ENCODE measurements around the gene ATP11A. TPM values are rescaled to one million over a fixed set of nuclear protein-coding genes. Genes with fewer than 3 reads are reported as not detected.

Gene ATP11A
- total RNA-seq, 1 experiment from 2014 or later: 41.2 TPM

DNA sequence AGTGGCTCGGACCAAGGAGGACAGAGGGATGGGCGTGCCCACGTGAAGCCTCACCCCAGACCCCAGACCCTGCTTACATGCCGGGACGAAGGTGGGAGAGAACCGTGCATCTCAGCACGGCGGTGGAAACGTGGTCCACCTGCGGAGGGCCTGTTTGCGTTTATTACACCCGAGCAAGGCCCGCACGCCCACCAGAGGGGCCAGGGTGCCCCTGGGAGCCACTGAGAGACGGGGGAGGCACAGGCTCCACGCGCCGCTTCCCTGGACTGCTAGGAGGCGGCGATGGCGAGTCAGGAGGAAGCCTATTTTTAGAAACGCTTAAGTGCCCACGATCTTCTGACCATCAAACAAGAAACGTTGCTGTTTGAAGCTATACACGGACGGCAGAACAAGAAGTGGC is 80.7 kb downstream of the ATP11A start:
- ChIA-PET CTCF (interaction anchor here (1.0 kb wide), 1 partner anchor 42 kb away, joined by 4 read pairs; no protein-coding TSS in a partner anchor), POLR2A (no interaction called here)
- TF ChIP-seq, protein P1, sequence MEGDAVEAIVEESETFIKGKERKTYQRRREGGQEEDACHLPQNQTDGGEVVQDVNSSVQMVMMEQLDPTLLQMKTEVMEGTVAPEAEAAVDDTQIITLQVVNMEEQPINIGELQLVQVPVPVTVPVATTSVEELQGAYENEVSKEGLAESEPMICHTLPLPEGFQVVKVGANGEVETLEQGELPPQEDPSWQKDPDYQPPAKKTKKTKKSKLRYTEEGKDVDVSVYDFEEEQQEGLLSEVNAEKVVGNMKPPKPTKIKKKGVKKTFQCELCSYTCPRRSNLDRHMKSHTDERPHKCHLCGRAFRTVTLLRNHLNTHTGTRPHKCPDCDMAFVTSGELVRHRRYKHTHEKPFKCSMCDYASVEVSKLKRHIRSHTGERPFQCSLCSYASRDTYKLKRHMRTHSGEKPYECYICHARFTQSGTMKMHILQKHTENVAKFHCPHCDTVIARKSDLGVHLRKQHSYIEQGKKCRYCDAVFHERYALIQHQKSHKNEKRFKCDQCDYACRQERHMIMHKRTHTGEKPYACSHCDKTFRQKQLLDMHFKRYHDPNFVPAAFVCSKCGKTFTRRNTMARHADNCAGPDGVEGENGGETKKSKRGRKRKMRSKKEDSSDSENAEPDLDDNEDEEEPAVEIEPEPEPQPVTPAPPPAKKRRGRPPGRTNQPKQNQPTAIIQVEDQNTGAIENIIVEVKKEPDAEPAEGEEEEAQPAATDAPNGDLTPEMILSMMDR (IDR thresholded peaks at IDR 0.05; ENCODE audit: unreplicated experiment): no peak
- H3K9me3 Mint-ChIP-seq (ENCODE audit: unreplicated experiment): no peaks in the 10 kb centered on the region
- peaks cover 11% of the 10 kb centered on the region for H3K4me1 Mint-ChIP-seq (ENCODE audit: insufficient read depth, unreplicated experiment)
- H3K27ac Mint-ChIP-seq (ENCODE audit: low read depth, unreplicated experiment): no peak overlapping the region
- no peak overlapping the region for H3K4me3 Mint-ChIP-seq (ENCODE audit: unreplicated experiment)
- no TSS peak for BruUV-seq (replicated peaks)
- no peaks in the 10 kb centered on the region for H3K27me3 Mint-ChIP-seq (ENCODE audit: insufficient read depth, unreplicated experiment)
- DNase-seq (ENCODE audit: unreplicated experiment): no peak
- intact Hi-C loops (cut with micrococcal nuclease): no loop called here
- peaks cover 11% of the 10 kb centered on the region for H3K36me3 Mint-ChIP-seq (ENCODE audit: insufficient read depth, unreplicated experiment)

GRCh38 chr13:112771139-112771876 is 81.5 kb downstream of the ATP11A start:
- ChIA-PET CTCF (no interaction called here), POLR2A (interaction anchor here (0.6 kb wide), 1 partner anchor 97 kb away, joined by 3 read pairs; no protein-coding TSS in a partner anchor)
- H3K36me3 Mint-ChIP-seq (ENCODE audit: insufficient read depth, unreplicated experiment): peaks cover 5% of the 10 kb centered on the region
- H3K4me3 Mint-ChIP-seq (ENCODE audit: unreplicated experiment): no peak overlapping the region
- no TSS peak for BruUV-seq (replicated peaks)
- peaks cover 11% of the 10 kb centered on the region for H3K4me1 Mint-ChIP-seq (ENCODE audit: insufficient read depth, unreplicated experiment)
- no peak overlapping the region for H3K27ac Mint-ChIP-seq (ENCODE audit: low read depth, unreplicated experiment)
- intact Hi-C loops (cut with micrococcal nuclease): no loop called here
- no peaks in the 10 kb centered on the region for H3K27me3 Mint-ChIP-seq (ENCODE audit: insufficient read depth, unreplicated experiment)
- H3K9me3 Mint-ChIP-seq (ENCODE audit: unreplicated experiment): no peaks in the 10 kb centered on the region
- no peak for DNase-seq (ENCODE audit: unreplicated experiment)
- TF ChIP-seq, protein P1 (IDR thresholded peaks at IDR 0.05; ENCODE audit: unreplicated experiment): no peak

DNA sequence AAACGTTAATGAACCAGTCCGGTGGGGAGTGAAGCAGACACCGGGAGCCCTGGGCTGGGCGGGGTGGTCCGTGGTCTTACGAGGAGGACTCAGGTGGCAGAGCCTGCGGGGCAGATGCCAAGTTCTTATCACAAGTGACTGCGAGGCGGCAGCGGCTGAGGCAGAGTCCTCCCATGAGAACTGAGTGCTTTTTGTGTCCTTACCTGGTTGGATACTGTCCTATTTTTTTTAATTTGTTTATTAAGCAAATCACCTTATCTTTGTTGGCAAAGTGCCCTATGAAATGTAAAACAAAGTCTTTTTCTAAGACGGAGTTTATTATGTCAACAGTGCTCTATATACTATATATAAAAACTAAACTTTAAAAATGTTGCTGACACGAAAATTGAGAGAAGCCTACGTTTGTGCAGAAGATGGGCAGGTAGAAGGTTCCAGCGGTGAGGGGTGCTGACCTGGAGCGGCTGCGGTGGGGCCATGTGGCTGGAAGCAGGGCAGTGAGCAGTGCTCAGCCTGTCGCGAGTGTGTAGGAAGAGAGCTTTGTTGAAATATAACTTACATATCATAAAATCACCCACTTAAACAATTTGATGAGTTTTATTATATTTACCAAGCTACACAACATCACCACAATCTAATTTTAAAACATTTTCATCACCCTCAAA is 82.2 kb downstream of the ATP11A start:
- Mint-ChIP-seq H3K36me3 (ENCODE audit: insufficient read depth, unreplicated experiment) (peaks cover 5% of the 10 kb centered on the region), H3K27me3 (ENCODE audit: insufficient read depth, unreplicated experiment) (no peaks in the 10 kb centered on the region), H3K27ac (ENCODE audit: low read depth, unreplicated experiment) (no peak overlapping the region), H3K4me1 (ENCODE audit: insufficient read depth, unreplicated experiment) (peaks cover 11% of the 10 kb centered on the region), H3K9me3 (ENCODE audit: unreplicated experiment) (no peaks in the 10 kb centered on the region), H3K4me3 (ENCODE audit: unreplicated experiment) (no peak overlapping the region)
- intact Hi-C loops (cut with micrococcal nuclease): no loop called here
- BruUV-seq (replicated peaks): no TSS peak
- ChIA-PET CTCF (no interaction called here), POLR2A (interaction anchor here (0.6 kb wide), 1 partner anchor 164 kb away, joined by 3 read pairs; no protein-coding TSS in a partner anchor)
- TF ChIP-seq, protein P1 (IDR thresholded peaks at IDR 0.05; ENCODE audit: unreplicated experiment): no peak
- no peak for DNase-seq (ENCODE audit: unreplicated experiment)

- no peaks in the 10 kb centered on the region for H3K27me3 Mint-ChIP-seq (ENCODE audit: insufficient read depth, unreplicated experiment)
- no peak overlapping the region for H3K27ac Mint-ChIP-seq (ENCODE audit: low read depth, unreplicated experiment)
- BruUV-seq (replicated peaks): no TSS peak
- intact Hi-C loops (cut with micrococcal nuclease): no loop called here
- DNase-seq (ENCODE audit: unreplicated experiment): no peak
- H3K9me3 Mint-ChIP-seq (ENCODE audit: unreplicated experiment): no peaks in the 10 kb centered on the region
- TF ChIP-seq, protein P1 (IDR thresholded peaks at IDR 0.05; ENCODE audit: unreplicated experiment): no peak
- CTCF ChIA-PET: no interaction called here
- H3K4me3 Mint-ChIP-seq (ENCODE audit: unreplicated experiment): no peak overlapping the region
- H3K4me1 Mint-ChIP-seq (ENCODE audit: insufficient read depth, unreplicated experiment): peaks cover 11% of the 10 kb centered on the region
- H3K36me3 Mint-ChIP-seq (ENCODE audit: insufficient read depth, unreplicated experiment): peaks cover 5% of the 10 kb centered on the region
- POLR2A ChIA-PET: interaction anchor here (0.6 kb wide), 1 partner anchor 165 kb away, joined by 3 read pairs; no protein-coding TSS in a partner anchor
Observed at GRCh38 chr13:112772539-112772909, 82.7 kb downstream of the ATP11A start.

Data from MCF 10A (cell line).